Liver (tissue), 9 donors: ENCODE data around the gene HPGD. TPM values are rescaled to one million over a fixed set of nuclear protein-coding genes. Genes with fewer than 3 reads are reported as not detected.

Source experiments
- DNase-seq: peaks from one replicate; pipeline ENCODE4 v3.0.0-alpha.2; 2017; ENCODE audit warnings: low spot score
- H3K27ac ChIP-seq, 2 donors: one replicate each; pipeline ENCODE4 v1.7.0; 2013; ENCODE audit warnings: inconsistent platforms in 2 of 2, low read length in 2 of 2, control low read depth in 1 of 2, low read depth in 1 of 2, mild to moderate bottlenecking in 1 of 2
- H3K27me3 ChIP-seq, 4 donors: one replicate each; pipeline versions ENCODE4 v1.6.1 to v1.7.0; 2013; ENCODE audit warnings: low read length in 3 of 4, inconsistent platforms in 1 of 4, mild to moderate bottlenecking in 1 of 4, moderate library complexity in 1 of 4; ENCODE audit not compliant: control insufficient read depth in 4 of 4, insufficient read depth in 4 of 4
- H3K36me3 ChIP-seq, 4 donors: one replicate each; pipeline versions ENCODE4 v1.6.1 to v1.7.0; 2013; ENCODE audit warnings: low read length in 3 of 4, mild to moderate bottlenecking in 3 of 4, low read depth in 1 of 4, moderate library complexity in 1 of 4; ENCODE audit not compliant: control insufficient read depth in 4 of 4, insufficient read depth in 3 of 4
- H3K4me1 ChIP-seq, 4 donors: one replicate each; pipeline versions ENCODE4 v1.6.1 to v1.7.0; 2013; ENCODE audit warnings: low read length in 3 of 4, mild to moderate bottlenecking in 3 of 4, moderate library complexity in 1 of 4; ENCODE audit not compliant: control insufficient read depth in 4 of 4, insufficient read depth in 4 of 4
- H3K4me3 ChIP-seq, 3 donors: one replicate each; pipeline versions ENCODE4 v1.6.1 to v1.7.0; 2013; ENCODE audit warnings: low read length in 3 of 3, control low read depth in 1 of 3, low read depth in 1 of 3, mild to moderate bottlenecking in 1 of 3
- H3K9ac ChIP-seq, 2 donors: one replicate each; pipeline ENCODE4 v1.7.0; 2013; ENCODE audit warnings: low read length in 2 of 2, mild to moderate bottlenecking in 2 of 2, moderate library complexity in 2 of 2, control low read depth in 1 of 2, low read depth in 1 of 2
- H3K9me3 ChIP-seq, 4 donors: one replicate each; pipeline versions ENCODE4 v1.6.1 to v1.7.0; 2013; ENCODE audit warnings: low read length in 3 of 4; ENCODE audit not compliant: control insufficient read depth in 4 of 4
- ATF3 ChIP-seq: IDR thresholded peaks from 2 replicates; pipeline ENCODE4 v1.6.1; 2016; ENCODE audit warnings: antibody characterized with exemption
- CTCF ChIP-seq: fragments of 150-350 bp; IDR thresholded peaks from 2 replicates; pipeline ENCODE4 v1.5.1; 2017; ENCODE audit warnings: improper control_type of control experiment, low read depth, low read length; ENCODE audit not compliant: missing input control
- FOXA2 ChIP-seq: IDR thresholded peaks from 2 replicates; pipeline ENCODE4 v1.6.1; 2016; ENCODE audit warnings: antibody characterized with exemption
- GABPA ChIP-seq, 2 donors: IDR thresholded peaks in 1 of 2; conservative IDR thresholded peaks in 1 of 2; 2 replicates each; pipeline ENCODE4 v1.6.1; 2016; ENCODE audit warnings: antibody characterized with exemption in 2 of 2, mild to moderate bottlenecking in 1 of 2, moderate library complexity in 1 of 2
- HNF4A ChIP-seq, 2 donors: conservative IDR thresholded peaks; 2 replicates each; pipeline ENCODE4 v1.6.1; 2016; ENCODE audit warnings: antibody characterized with exemption in 2 of 2, mild to moderate bottlenecking in 2 of 2
- HNF4G ChIP-seq: IDR thresholded peaks from 2 replicates; pipeline ENCODE4 v1.6.1; 2016; ENCODE audit warnings: antibody characterized with exemption
- JUND ChIP-seq, 2 donors: IDR thresholded peaks; 2 replicates each; pipeline ENCODE4 v1.6.1; 2016; ENCODE audit warnings: antibody characterized with exemption in 2 of 2
- MAX ChIP-seq: IDR thresholded peaks from 2 replicates; pipeline ENCODE4 v1.6.1; 2016; ENCODE audit warnings: antibody characterized with exemption
- NR2F2 ChIP-seq: IDR thresholded peaks from 2 replicates; pipeline ENCODE4 v1.6.1; 2016; ENCODE audit warnings: antibody characterized with exemption
- RAD21 ChIP-seq, 2 donors: IDR thresholded peaks; 2 replicates each; pipeline ENCODE4 v1.6.1; 2016; ENCODE audit warnings: antibody characterized with exemption in 2 of 2, mild to moderate bottlenecking in 2 of 2
- REST ChIP-seq: IDR thresholded peaks from 2 replicates; pipeline ENCODE4 v1.6.1; 2016; ENCODE audit warnings: antibody characterized with exemption, mild to moderate bottlenecking
- RXRA ChIP-seq, 2 donors: IDR thresholded peaks; 2 replicates each; pipeline ENCODE4 v1.6.1; 2017 to 2018; ENCODE audit warnings: antibody characterized with exemption in 2 of 2, mild to moderate bottlenecking in 1 of 2
- TAF1 ChIP-seq: conservative IDR thresholded peaks from 2 replicates; pipeline ENCODE4 v1.6.1; 2016; ENCODE audit warnings: antibody characterized with exemption, mild to moderate bottlenecking
- YY1 ChIP-seq: IDR thresholded peaks from 2 replicates; pipeline ENCODE4 v1.6.1; 2016; ENCODE audit warnings: antibody characterized with exemption, mild to moderate bottlenecking
- ZBTB33 ChIP-seq: IDR thresholded peaks from 2 replicates; pipeline ENCODE4 v1.6.1; 2016; ENCODE audit warnings: antibody characterized with exemption
- WGBS: extraction: QIAGEN DNeasy Blood & Tissue Kit; methylation state at CpG from one replicate; pipeline ENCODE4 v1.1.7; 2013; 5-methylcytosine and 5-hydroxymethylcytosine counted together
- polyA plus RNA-seq, 2 donors: library from polyadenylated mRNA; stranded (reverse) in 1 of 2; unstranded in 1 of 2; fragments of 200-250 nt in 1 of 2; fragments of >200 nt in 1 of 2; fragmentation: Nextera tagmentation in 1 of 2; extraction: Ambion mirVana in 1 of 2; gene quantifications; one replicate each; pipeline versions ENCODE4 v1.2.1 to v1.2.3, GENCODE V29; 2013 to 2015
- total RNA-seq, 2 donors: library from RNA; depleted of rRNA; stranded (reverse); fragments of >200 nt; gene quantifications; one replicate each; pipeline ENCODE4 v1.2.3, GENCODE V29; 2014
- donor health status: healthy.
- donor health status: healthy.
- donor health status: healthy.
- donor health status: healthy.
- donor health status: healthy.

The HPGD gene
- total and polyA plus RNA-seq, 4 donors: 7.9 to 113 (median 57.1) TPM

GRCh38 chr4:174554231-174554728 is 32.0 kb upstream of the HPGD start:
- no peak for TF ChIP-seq TAF1
- TF ChIP-seq NR2F2: no peak
- no peak for TF ChIP-seq GABPA (IDR thresholded peaks at IDR 0.05 in 1 of 2, conservative IDR thresholded peaks at IDR 0.05 in 1 of 2)
- no peak for TF ChIP-seq HNF4G
- TF ChIP-seq ZBTB33: no peak
- no peak for TF ChIP-seq CTCF
- no peak for TF ChIP-seq YY1
- TF ChIP-seq HNF4A (conservative IDR thresholded peaks at IDR 0.05): no peak
- no peak for TF ChIP-seq REST
- no peak for TF ChIP-seq ATF3
- no peak for TF ChIP-seq RAD21 (IDR thresholded peaks at IDR 0.05)
- no peak for TF ChIP-seq JUND (IDR thresholded peaks at IDR 0.05)
- TF ChIP-seq MAX: no peak
- TF ChIP-seq FOXA2: no peak
- no peak for TF ChIP-seq RXRA (IDR thresholded peaks at IDR 0.05)
- no peak for DNase-seq
- no peak overlapping the region for H3K4me3 ChIP-seq
- H3K9me3 ChIP-seq: no peaks in the 10 kb centered on the region
- no peak overlapping the region for H3K27ac ChIP-seq
- no peaks in the 10 kb centered on the region for H3K36me3 ChIP-seq
- H3K9ac ChIP-seq: no peak overlapping the region
- H3K27me3 ChIP-seq: no peaks in the 10 kb centered on the region
- H3K4me1 ChIP-seq: peaks cover 0 to 6% (median 0%) of the 10 kb centered on the region in 4 donors

GRCh38 chr4:174553828-174554227 is 31.5 kb upstream of the HPGD start:
- H3K9ac ChIP-seq: no peak overlapping the region
- H3K4me3 ChIP-seq: no peak overlapping the region
- H3K27me3 ChIP-seq: no peaks in the 10 kb centered on the region
- H3K36me3 ChIP-seq: no peaks in the 10 kb centered on the region
- peaks cover 0 to 6% (median 0%) of the 10 kb centered on the region in 4 donors for H3K4me1 ChIP-seq
- WGBS: 80% methylated on average over 2 of the region's 2 CpGs
- no peak for TF ChIP-seq JUND (IDR thresholded peaks at IDR 0.05)
- no peak for TF ChIP-seq RAD21 (IDR thresholded peaks at IDR 0.05)
- TF ChIP-seq TAF1: no peak
- TF ChIP-seq HNF4G: no peak
- no peak for TF ChIP-seq GABPA (IDR thresholded peaks at IDR 0.05 in 1 of 2, conservative IDR thresholded peaks at IDR 0.05 in 1 of 2)
- TF ChIP-seq YY1: no peak
- no peak for TF ChIP-seq MAX
- H3K9me3 ChIP-seq: no peaks in the 10 kb centered on the region
- DNase-seq: no peak
- H3K27ac ChIP-seq: no peak overlapping the region
